NCI-H524 treated with DMSO at 0.1 percent for 48 hours (cell line): ENCODE data around the gene TMEM165.

ENCODE experiments used
- DNase-seq: peaks from one replicate; lab custom pipeline; 2025; lab: John Stamatoyannopoulos, UW

TMEM165 gene

GRCh38 chr4:55458164-55458563 lies 62.4 kb downstream of the TMEM165 start:
- no peak for DNase-seq

GRCh38 chr4:55458611-55459010 lies 62.9 kb downstream of the TMEM165 start:
- DNase-seq = no peak

GRCh38 chr4:55466001-55466400 lies 70.2 kb downstream of the TMEM165 start:
- DNase-seq = no peak

GRCh38 chr4:55468724-55469123 lies 73.0 kb downstream of the TMEM165 start:
- no peak for DNase-seq

GRCh38 chr4:55469979-55470378 lies 74.2 kb downstream of the TMEM165 start:
- DNase-seq = no peak
